Measurements from ENCODE around the gene RPS6KA2.
"Not testable (repeated sequence)": the region's sequence is repeated elsewhere in the genome, so short reads cannot be mapped to it uniquely, and the experiment has no call there.

Gene RPS6KA2

DNA sequence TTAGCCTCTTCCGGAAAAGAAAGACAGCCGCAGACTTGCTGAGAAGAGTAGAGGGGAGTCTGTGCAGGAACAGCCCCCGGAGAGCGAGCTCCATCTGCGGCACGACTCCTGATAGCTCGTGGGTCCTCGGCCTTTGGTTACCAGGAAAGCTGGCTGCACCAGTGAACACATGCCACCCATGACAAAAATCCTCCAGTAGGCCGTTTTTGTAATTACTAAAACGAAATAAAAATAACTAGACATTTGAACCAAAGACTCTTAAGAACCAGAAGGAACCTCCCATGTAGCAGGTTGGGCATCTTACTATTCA lies 82.8 kb downstream of the RPS6KA2 start:
- no peak for DNase-seq

DNA sequence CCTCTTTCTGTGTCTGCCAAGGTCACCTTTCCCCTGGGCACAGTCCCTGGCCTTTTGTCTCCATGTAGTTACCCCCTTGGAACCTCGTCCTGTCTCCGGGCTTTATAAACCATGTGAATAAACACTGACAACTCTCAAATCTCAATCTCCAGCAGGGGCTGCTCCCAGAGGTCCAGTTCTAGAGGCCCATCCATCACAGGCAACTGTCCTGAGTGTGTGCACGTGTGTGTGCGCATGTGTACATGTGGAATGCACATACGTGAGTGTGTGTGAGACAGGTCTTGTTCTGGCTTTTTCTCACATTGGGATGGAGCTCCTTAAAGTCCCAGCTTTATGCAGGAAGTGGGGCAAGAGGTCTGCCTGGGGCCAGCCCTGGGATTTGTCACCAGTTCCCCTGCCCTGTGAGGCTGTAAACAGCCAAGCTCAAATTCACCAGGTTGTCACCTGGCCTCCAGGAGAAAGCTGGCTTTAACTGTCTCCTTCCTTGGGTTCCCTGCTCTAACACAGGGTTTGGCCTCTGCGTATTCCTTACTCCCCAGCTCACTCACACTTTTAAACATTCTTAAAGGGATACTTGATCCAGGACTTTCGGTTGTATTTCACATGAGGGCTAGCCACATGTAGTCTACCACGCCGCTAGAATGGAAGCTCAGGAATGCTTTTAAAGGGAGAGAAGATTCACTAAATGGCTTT lies 83.3 kb downstream of the RPS6KA2 start:
- no peak for DNase-seq

DNA sequence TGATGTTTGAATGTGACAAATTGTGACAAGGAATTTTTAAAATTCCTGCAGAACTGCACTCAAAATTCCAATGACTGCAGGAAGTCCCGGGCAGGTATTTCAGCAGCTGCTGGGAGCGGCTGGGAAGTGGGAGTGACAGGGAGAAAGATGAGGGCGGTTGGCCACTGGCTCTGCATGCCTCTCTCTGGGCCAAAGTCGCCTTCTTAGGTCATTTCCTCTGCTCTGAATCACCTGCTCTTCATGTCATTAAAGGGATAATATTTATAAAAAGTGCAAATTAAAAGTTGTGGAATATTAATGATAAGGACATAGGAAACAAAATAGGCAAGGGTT lies 84.5 kb downstream of the RPS6KA2 start:
- DNase-seq: no peak

DNA sequence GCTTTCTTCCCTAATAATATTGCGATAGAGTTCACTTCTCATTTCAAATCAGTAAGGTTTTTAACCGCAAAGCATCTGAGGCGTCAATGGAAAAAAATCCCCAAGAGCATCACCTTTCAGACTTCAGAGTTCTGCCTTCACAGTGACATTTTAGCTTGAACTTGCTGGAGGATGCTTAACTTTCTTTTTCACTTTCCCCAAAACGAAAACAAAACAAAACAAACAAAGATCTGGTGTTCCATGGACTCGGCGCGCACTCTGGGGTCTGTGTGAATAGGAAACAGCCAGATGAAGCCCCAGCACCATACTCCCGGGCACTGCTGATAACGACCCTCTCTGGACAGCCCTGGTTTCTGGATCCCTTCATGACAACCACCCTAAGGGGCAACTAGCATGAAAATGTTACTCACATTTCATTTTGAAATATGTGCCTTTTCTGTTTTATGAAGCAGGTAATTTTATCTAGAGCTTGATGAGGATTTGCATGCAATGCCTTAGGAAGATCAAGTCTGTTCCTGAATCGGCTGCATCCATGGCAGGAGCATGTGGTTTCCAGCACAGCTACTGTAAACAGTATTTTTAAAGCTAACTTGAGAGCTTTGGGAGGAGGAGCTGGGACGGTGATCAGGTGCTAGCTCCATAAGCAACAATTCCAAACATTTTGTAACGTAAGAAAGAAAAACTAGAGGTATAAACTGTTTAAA lies 85.0 kb downstream of the RPS6KA2 start:
- no peak for DNase-seq

DNA sequence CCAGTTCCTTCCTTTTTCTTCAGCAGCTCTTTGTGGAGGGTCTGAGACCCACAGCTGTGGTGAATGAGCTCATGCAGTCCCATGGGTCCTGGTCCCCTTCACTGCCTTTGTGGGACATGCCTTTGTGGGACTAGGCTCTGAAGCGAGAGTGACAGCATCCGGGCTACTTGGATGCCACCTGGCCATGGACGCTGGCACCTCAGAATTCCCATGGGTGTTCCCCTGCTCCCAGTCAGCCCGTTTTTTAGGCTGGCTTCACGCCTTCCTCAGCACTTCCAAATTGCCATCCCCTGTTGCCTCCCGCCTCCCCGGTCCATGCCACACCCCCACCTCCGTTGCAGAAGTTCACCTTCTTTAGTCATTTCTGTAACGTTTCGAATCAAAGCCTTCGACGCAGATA lies 85.7 kb downstream of the RPS6KA2 start:
- no peak for DNase-seq

DNA sequence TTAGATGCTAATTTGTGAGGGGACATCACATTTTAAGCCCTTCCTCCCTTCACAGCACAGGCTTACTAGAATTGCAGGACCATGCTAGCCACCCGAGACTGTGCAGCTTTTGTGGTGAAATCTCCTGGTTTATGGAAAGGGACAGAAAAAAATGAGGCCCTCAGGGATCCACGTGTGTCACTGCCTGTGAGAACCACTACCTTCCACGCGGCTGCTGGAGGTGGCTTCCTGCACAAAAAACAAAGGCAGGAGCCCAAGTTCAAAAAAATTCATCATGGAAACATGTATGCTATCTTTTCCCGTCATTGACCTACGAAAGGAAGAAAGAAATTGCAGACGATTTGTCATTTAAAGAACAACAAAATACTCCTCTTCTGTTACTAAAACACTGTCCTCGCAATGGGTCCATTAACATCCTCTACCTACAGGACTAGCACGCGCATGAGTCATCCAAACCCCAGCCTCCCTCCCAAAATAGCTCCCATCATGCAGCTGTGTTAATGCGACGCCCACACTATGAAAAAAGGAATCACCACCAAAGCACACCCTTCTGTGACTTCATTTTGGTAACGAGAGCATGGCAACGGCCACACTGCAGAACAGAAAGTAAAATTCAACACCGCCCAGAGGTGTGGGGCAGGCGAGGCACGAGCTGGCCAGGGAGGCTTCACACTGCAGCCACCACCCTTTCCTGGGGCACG lies 86.3 kb downstream of the RPS6KA2 start:
- DNase-seq: no peak

DNA sequence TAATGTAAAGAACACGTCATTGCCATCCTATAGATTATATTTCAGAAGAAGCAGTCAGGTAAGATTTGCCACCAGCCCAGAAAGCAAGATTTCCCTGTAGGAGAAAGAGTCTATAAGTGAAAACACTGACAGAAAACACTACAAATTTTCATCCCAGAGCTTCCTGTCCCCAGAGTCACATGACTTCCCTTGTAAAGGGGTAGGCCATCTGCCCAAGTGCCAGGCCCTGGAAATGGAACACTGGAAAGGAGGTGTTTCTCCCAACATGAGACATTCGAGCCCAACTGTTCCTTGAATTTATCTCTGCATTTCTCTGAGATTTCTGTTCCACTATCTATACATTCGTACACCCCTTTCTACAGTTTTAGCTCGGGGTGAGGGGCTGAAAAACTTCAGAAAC lies 87.5 kb downstream of the RPS6KA2 start:
- no peak for DNase-seq

DNA sequence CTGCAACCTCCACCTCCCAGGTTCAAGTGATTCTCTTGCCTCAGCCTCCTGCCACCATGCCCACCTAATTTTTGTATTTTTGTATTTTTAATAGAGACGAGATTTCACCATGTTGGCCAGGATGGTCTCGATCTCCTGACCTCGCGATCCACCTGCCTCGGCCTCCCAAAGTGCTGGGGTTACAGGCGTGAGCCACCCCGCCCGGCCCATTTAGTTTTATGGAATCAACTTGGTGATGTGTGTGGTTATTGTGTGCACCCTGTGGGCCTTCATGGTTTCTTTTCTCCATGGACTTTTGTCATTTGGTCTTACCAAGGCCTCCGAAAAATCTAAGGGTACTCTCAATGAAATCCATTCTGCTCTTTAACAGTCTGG lies 88.1 kb downstream of the RPS6KA2 start:
- DNase-seq: not testable (repeated sequence)

DNA sequence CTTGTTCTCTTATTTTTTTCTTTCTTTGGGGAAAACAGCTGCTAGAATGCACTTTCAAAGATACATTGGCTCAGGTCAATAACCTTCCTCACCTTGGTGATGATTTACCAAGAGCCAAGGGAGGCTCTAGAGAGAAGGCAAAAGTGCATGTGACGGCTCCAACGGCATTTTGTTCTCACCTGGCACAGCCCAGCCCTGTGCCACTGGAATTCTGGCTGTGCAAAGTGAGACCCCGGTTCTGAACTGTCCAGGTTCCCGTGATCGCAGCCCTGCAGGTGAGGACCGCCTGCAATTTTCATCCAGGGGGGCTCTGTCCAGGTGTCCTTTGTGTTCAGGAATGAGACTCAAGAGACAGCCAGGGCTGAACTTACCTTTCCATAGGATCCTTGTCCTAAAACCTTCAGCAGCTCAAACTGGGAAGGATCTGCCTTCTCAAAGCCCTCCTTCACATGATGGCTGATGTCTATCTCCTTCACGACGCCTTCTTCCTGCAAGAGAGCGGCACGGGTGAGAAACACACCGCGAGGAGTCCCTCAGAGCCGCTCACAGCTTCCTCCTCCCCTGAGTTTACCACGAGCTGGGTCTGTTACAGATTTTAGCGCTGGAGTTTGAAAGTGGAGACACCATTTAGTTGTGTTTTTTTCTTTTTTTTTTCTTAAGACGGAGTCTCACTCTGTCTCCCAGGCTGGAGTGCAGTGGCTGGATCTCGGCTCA lies 88.6 kb downstream of the RPS6KA2 start:
- DNase-seq: no peak

DNA sequence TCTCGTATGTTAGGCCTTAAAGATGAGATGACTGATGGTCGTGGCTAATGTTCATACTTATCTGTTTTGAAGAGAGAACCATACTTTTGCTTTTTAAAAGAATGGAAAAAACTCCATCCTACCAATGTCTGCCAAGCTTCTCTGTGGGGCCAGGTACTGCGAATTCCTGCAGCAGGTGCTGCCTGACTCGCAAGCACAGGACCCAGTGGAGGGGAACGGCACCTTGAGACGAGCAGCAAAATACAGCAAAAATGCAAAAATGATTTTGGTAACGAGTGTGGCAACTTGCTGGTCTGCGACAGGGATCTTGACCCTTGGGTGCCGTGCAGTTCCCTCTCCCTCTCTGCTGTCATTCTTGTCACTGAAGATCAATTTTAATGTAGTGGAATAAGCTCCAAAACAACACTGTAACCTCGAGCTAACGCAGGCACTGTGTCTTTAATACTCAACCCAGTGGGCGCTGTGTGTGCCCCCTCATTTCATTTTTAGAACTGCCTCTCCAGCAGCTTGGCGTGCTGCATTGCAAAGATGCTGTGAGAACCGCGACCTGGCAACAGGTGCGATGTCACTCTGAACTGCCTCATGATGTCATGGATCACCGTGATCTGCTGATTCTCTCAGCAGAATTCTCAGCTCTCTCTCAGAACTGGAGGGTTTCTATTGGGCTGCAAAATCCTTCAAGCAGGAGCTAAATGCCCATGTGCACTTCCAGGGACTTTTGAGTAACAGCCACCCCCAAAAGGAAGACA lies 92.2 kb downstream of the RPS6KA2 start:
- no peak for DNase-seq

DNA sequence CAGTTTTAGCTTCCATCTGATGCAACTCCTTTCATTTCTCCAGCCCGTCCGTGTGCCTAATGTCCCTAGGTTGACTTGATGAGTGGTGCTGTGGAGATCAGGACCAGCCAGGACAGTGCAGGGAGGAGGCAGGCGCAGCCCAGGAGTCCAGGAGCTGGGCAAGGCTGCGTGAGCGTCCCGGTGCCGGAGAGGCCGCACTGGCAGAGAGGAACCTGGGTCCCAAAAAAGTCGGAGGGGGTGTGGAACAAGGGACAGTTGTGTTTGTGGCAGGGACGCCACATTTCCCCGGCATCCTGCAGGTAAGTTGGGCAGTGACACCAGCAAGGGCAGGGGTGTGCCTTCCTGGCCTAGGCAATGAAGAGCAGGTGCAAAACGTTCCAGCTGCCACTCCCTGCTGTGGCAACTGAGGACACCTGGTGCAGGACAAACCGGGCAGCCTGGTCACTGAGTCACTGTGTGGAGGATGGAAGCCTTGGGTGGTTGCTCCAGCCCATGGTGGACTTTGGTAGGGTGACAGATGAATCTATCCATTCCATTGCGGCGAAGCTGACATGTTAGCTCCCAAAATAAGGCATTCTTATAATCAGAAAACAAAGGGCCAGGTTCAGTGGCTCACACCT lies 93.7 kb downstream of the RPS6KA2 start:
- DNase-seq: no peak

DNA sequence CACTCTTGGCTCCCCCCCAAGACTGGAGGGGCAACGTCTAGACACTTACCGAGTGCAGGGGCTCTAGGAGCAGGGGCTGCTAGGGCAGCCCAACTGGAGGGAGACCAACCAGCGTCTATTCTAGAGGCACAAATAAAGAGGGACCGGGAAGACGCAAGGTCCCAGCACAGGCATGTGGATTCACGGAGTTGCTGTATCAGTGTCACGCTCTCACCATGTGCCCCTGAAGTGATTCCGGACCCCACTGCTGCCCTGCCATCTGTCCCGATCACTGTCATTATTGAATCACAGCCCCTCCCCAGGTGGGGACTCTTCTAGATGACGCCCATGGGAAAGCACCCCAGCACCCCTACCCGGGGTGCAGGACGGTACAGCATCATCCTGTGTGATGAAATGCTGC lies 94.7 kb downstream of the RPS6KA2 start:
- DNase-seq: no peak

DNA sequence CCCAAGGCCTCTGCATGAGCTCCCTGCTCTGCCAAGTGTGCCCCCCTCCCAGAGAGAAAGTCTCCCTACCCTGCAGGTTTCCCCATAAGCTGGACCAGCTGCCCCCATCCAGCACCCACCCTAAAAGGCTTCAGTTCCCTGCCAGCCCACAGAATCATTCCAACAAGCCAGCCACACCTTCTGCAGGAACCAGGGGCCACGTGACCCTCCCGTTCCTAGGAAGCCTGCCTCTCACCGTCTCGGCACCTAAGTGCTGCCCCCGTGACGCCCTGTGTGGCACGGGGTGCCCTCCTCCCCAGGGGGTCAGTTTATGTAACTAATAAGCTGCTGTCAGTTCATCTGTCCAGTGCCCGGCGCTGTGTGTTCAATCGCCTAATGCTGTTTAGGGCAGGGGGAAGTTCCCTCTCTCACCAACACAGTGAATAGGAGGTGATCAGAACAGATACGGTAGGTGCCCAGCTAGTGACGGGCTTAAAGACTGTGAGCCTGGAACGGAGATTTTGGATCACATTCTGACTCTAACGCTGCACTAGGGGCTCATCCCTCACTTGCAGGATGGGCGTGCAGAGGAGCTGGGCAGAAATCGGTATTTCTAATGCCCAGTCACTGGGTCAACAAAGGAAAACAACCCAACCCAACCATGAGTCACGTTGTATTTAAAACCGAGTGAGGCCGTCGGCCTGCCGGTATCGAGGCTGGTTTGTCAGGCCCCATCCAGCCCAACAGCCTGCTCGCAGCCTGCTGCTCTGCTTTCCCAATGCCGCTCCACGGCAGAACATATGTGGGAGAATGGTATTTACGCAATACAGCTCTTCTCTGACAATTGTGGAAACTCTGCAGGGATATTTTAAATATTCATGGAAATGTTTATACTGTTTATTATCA lies 96.6 kb downstream of the RPS6KA2 start:
- DNase-seq: no peak

DNA sequence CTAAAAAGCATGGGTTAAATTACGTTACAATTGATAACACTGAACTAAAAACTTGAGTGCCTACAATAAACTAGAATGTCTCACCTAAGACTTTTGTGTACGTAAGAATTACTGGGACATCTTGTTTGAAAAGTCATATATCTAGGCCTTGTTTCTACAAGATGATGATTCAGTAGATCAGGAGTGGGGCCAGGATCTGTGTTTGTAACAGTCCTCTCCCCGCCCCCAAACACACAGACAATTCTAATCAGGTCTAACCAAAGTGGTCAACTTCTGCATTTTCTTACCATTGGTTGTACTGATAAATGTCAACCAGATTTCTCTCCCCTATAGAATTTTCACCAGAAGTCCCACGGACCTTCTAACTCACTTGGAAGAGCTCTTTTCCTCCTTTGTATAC lies 97.5 kb downstream of the RPS6KA2 start:
- DNase-seq: no peak

DNA sequence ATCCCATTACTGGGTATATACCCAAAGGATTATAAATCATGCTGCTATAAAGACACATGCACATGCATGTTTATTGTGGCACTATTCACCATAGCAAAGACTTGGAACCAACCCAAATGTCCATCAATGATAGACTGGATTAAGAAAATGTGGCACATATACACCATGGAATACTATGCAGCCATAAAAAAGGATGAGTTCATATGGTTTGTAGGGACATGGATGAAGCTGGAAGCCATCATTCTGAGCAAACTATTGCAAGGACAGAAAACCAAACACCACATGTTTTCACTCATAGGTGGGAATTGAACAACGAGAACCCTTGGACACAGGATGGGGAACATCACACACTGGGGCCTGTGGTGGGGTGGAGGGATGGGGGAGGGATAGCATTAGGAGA lies 98.0 kb downstream of the RPS6KA2 start:
- DNase-seq: not testable (repeated sequence)

DNA sequence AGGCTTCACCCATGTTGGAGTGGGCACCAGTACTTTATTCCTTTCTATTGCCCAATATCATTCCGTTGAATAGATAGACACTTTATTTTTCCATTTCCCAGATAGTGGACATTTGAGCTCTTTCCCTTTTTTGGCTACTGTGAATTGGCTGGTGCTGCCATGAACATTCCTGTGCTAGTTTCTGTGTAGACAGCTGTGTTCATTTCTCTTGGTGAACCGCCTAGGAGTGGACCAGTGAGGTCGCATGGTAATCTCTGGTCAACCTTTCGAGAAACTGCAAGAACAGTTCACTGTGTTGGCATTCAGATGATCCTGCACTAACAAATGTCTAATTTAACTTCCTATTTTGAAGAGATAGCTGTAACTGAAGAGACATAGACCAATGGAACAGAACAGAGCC lies 99.2 kb downstream of the RPS6KA2 start:
- no peak for DNase-seq

DNA sequence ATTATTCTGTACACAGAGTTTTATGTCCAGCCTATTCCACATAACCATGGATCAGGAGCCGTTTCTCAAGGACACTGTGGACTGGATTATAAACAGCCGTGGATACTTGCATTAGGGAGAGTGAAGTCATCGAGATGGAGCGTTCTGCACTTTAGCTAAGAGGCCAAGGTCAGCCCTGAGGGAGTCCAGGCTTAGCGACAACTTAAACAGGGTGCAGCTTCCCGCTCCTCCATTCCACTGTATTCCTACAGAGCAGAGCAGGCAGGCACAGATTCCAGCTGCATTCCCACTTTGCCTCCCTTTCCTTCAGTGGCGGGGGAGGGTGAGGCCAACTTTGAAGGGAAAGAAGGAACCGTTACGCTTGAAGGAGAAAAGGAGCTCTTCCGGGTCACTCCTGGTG lies 100.1 kb downstream of the RPS6KA2 start:
- no peak for DNase-seq

DNA sequence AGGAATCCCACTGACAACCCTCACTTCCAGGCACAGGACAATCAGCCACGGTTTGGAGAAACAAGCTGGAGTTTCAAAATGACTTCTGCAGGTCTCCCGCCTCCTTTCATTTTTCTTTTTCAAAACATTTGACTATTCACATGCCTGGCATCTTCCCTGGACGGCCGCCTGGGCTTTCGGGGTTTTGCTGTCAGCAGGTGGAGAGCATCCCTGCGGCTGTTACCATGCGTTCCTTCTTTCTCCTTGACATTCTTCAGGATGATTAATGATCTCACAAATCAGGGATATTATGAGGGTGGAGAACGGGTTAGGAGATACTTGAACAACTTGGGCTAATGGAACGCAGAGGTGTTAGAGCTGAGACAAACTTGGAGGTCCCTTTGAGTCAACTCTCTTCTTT lies 101.5 kb downstream of the RPS6KA2 start:
- no peak for DNase-seq

DNA sequence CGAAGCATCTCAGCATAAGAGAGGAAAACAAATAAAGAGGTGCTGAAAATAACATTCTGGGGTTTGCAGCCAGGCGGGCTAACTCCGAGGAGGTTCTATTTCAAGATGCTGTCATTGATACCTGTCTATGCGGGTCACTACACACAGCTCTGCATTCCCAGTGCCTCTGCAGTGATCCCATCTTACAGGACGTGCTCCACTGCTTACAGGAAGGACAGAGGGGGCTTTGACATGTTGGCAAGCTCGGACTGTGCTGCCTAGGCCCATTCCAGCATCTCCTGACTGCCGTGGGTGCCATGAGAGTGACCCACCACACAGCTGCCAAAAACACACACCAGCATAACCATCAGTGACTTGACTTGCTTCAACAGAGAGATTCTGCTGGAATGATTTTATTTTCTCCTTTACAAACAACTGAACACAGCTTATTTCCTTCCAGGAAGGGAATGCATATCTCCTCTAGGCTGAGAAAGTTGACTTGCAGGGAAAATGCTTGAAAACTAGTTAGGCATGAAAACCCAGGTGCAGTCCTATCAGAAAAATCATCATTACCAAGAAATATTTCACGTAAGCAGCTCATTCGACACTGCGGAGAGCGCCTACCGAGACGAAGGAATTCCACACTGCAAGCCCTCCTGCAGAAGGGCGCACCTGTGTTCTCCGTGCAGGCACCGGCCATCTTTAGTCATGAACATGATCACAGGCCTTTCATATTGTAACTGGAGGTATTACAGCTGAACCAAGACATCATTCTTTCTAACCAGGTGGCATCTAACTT lies 103.1 kb downstream of the RPS6KA2 start:
- no peak for DNase-seq

DNA sequence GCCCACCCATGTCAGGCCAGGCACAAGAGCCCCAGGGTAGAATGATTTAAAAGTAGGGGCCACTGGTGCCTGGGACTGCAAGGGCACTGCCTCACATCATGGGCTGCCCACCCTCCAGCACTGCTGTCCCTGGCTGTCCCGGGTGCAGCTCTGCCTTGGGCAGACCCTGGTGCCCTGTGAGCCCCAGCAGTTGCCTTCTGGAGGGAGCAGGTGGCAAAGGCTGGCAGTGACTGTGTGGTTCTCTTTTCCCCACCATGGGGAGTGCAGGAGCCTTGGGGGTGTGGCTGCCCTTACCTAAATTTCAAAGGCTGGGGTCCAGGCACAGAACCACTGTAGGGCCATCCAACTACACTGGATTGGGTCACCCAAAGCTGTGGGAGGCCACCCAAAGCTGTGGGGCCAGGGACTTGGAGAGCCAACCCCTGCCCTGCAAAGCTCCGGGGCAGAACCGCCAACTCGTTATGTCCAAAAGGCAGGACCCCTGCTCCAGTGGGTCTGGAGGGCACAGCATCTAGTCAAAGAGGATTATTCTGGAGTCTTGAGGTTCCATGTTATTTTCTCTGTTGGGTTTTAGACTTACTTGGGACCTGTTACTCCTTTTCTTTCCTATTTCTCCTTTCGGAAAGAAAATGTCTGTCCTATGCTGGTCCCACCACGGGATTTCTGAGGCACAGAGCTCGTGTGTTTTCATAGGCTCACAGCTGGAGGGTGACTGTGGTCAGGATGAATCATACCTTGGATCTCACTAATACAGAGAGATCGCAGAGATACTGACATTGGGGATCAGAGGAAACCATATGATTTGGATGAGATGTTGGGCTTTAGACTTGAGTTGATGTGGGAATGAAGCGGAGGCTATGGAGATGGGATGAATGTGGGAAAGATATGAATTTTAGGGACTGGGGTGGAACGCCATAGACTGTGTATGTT lies 105.9 kb downstream of the RPS6KA2 start:
- no peak for DNase-seq
